Measurements from ENCODE around the gene NKD1. TPM values are rescaled to one million over a fixed set of nuclear protein-coding genes. Genes with fewer than 3 reads are reported as not detected.

NKD1 gene
- total and polyA plus RNA-seq, 3 experiments from 2014 or later, result 0.45 to 1.5 (median 1.2) TPM

DNA sequence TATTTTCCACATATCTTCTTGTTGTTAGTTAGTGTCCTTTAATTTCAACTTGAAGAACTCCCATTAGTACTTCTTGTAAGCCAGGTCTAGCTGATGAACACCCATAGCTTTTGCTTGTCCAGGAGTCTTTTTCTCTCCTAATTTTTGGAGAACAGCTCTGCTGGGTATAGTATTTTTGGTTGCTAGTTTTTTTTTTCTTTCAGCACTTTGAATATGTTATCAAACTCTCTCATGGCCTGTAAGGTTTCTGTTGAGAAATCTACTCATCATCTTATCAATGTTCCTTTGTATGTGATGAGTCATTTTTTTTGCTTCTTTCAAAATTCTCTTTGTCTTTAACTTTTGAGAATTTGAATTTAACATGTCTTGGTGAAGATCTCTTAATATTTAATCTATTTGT is 31.8 kb upstream of the NKD1 start:
- Histone ChIP-seq H3K4me1 (ENCODE audit: insufficient read depth, low read length) (no peaks in the 10 kb centered on the region), H3K9me3 (ENCODE audit: low read length) (no peaks in the 10 kb centered on the region), H3K36me3 (ENCODE audit: insufficient read depth, low read length) (no peaks in the 10 kb centered on the region), H3K27ac (ENCODE audit: low read depth, low read length) (no peak overlapping the region), H3K4me3 (ENCODE audit: low read length) (no peak overlapping the region), H3K27me3 (ENCODE audit: insufficient read depth, low read length, poor library complexity, severe bottlenecking) (no peaks in the 10 kb centered on the region)
- CTCF ChIA-PET, result no interaction called here
- no peak overlapping the region for H3K27ac Mint-ChIP-seq
- no peaks in the 10 kb centered on the region for H3K4me1 Mint-ChIP-seq
- H3K4me3 Mint-ChIP-seq, result no peak overlapping the region
- peaks cover 3 to 24% of the 10 kb centered on the region in 2 donors for H3K27me3 Mint-ChIP-seq
- peaks cover 15 to 20% (median 19%) of the 10 kb centered on the region in 5 donors for H3K9me3 Mint-ChIP-seq
- no peak for DNase-seq
- POLR2A ChIA-PET, result no interaction called here
- peaks cover 0 to 12% (median 4%) of the 10 kb centered on the region in 3 donors for H3K36me3 Mint-ChIP-seq

GRCh38 chr16:50516890-50517289 is 31.3 kb upstream of the NKD1 start:
- H3K4me3 Mint-ChIP-seq, result no peak overlapping the region
- Histone ChIP-seq H3K36me3 (ENCODE audit: insufficient read depth, low read length) (no peaks in the 10 kb centered on the region), H3K27ac (ENCODE audit: low read depth, low read length) (no peak overlapping the region), H3K27me3 (ENCODE audit: insufficient read depth, low read length, poor library complexity, severe bottlenecking) (no peaks in the 10 kb centered on the region), H3K9me3 (ENCODE audit: low read length) (no peaks in the 10 kb centered on the region), H3K4me1 (ENCODE audit: insufficient read depth, low read length) (no peaks in the 10 kb centered on the region), H3K4me3 (ENCODE audit: low read length) (no peak overlapping the region)
- peaks cover 0 to 12% (median 4%) of the 10 kb centered on the region in 3 donors for H3K36me3 Mint-ChIP-seq
- CTCF ChIA-PET, result no interaction called here
- POLR2A ChIA-PET, result no interaction called here
- H3K27ac Mint-ChIP-seq, result no peak overlapping the region
- H3K27me3 Mint-ChIP-seq, result peaks cover 3 to 24% of the 10 kb centered on the region in 2 donors
- peaks cover 15 to 20% (median 19%) of the 10 kb centered on the region in 5 donors for H3K9me3 Mint-ChIP-seq
- no peak for DNase-seq
- no peaks in the 10 kb centered on the region for H3K4me1 Mint-ChIP-seq

DNA sequence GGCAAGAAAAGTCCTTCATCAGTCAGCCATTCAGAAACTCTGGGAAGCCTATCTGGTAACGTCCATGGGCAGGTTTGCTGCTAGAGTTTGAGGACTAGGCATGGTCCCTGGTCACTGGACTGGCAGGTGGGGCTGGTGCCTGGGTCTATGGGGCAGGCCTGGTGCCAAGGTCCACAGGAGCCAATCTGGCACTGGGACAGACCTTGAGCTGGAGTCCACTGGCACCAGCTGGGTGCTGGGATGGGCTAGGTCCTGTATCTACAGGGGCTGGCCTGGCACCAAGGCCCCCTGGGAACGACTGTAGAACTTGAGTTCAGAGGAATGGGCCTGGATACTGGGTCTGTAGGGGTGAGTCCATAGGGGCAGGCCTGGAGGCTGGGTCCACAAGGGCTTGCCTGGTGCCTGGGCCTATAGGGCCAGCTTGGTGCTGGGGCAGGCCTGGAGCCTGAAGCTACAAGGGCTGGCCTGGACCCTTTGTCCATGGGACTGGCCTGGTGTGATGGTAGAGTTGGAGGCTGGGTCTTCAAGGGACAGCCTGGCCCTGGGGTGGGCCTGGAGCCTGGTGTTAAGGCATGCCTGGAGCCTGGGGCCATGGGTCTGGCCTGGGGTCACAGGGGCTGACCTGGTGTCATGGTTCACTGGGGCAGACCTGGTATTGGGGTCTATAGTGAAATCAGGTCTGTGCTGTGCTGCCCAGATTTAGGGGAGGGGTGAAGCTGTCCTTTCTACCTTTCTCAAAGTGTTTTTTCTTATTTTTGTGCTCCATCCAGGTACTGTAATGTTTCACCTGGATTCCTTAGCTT is 30.5 kb upstream of the NKD1 start:
- H3K36me3 ChIP-seq (ENCODE audit: insufficient read depth, low read length), result no peaks in the 10 kb centered on the region
- DNase-seq, result no peak
- Mint-ChIP-seq H3K27ac (no peak overlapping the region), H3K9me3 (peaks cover 15 to 20% (median 19%) of the 10 kb centered on the region in 5 donors), H3K4me3 (no peak overlapping the region), H3K27me3 (peaks cover 7 to 30% of the 10 kb centered on the region in 2 donors), H3K36me3 (peaks cover 0 to 12% (median 4%) of the 10 kb centered on the region in 3 donors), H3K4me1 (no peaks in the 10 kb centered on the region)
- H3K27me3 ChIP-seq (ENCODE audit: insufficient read depth, low read length, poor library complexity, severe bottlenecking), result no peaks in the 10 kb centered on the region
- H3K9me3 ChIP-seq (ENCODE audit: low read length), result no peaks in the 10 kb centered on the region
- H3K27ac ChIP-seq (ENCODE audit: low read depth, low read length), result no peak overlapping the region
- H3K4me1 ChIP-seq (ENCODE audit: insufficient read depth, low read length), result no peaks in the 10 kb centered on the region
- ChIA-PET POLR2A (no interaction called here), CTCF (no interaction called here)
- no peak overlapping the region for H3K4me3 ChIP-seq (ENCODE audit: low read length)

DNA sequence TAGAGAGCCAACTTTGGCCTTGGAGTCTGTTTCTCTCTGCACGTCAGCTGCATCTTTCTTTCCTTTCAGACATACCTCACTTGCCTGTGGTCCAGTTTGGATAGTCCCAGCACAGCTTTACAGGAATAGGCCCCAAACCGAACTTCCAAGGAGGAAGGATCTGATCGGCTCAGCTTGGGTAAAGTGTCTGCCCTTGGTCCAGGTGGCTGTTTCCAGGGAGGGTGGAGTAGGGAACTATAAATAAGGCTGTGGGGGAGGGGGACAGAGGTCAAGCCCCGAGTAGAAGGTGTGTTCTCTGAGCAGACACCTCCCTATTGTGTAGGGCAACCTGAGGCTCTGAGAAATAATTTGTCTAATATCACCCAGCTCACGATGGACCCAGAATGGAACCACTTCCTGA is 29.2 kb upstream of the NKD1 start:
- no peak overlapping the region for H3K4me3 ChIP-seq (ENCODE audit: low read length)
- Mint-ChIP-seq H3K27me3 (peaks cover 7 to 44% of the 10 kb centered on the region in 2 donors), H3K4me1 (no peaks in the 10 kb centered on the region), H3K9me3 (peaks cover 15 to 20% (median 19%) of the 10 kb centered on the region in 5 donors), H3K4me3 (no peak overlapping the region), H3K36me3 (peaks cover 0 to 12% (median 4%) of the 10 kb centered on the region in 3 donors), H3K27ac (no peak overlapping the region)
- no peak overlapping the region for H3K27ac ChIP-seq (ENCODE audit: low read depth, low read length)
- ChIA-PET POLR2A (no interaction called here), CTCF (no interaction called here)
- H3K36me3 ChIP-seq (ENCODE audit: insufficient read depth, low read length), result no peaks in the 10 kb centered on the region
- no peaks in the 10 kb centered on the region for H3K4me1 ChIP-seq (ENCODE audit: insufficient read depth, low read length)
- no peaks in the 10 kb centered on the region for H3K27me3 ChIP-seq (ENCODE audit: insufficient read depth, low read length, poor library complexity, severe bottlenecking)
- no peak for DNase-seq
- H3K9me3 ChIP-seq (ENCODE audit: low read length), result no peaks in the 10 kb centered on the region

GRCh38 chr16:50519602-50520001 is 28.6 kb upstream of the NKD1 start:
- Histone ChIP-seq H3K36me3 (ENCODE audit: insufficient read depth, low read length) (no peaks in the 10 kb centered on the region), H3K4me1 (ENCODE audit: insufficient read depth, low read length) (no peaks in the 10 kb centered on the region), H3K27ac (ENCODE audit: low read depth, low read length) (no peak overlapping the region), H3K4me3 (ENCODE audit: low read length) (no peak overlapping the region), H3K27me3 (ENCODE audit: insufficient read depth, low read length, poor library complexity, severe bottlenecking) (no peaks in the 10 kb centered on the region), H3K9me3 (ENCODE audit: low read length) (no peaks in the 10 kb centered on the region)
- peaks cover 15 to 20% (median 19%) of the 10 kb centered on the region in 5 donors for H3K9me3 Mint-ChIP-seq
- no peak overlapping the region for H3K27ac Mint-ChIP-seq
- POLR2A ChIA-PET, result no interaction called here
- CTCF ChIA-PET, result no interaction called here
- no peaks in the 10 kb centered on the region for H3K4me1 Mint-ChIP-seq
- H3K36me3 Mint-ChIP-seq, result peaks cover 0 to 12% (median 4%) of the 10 kb centered on the region in 3 donors
- peaks cover 9 to 46% of the 10 kb centered on the region in 2 donors for H3K27me3 Mint-ChIP-seq
- no peak for DNase-seq
- no peak overlapping the region for H3K4me3 Mint-ChIP-seq

DNA sequence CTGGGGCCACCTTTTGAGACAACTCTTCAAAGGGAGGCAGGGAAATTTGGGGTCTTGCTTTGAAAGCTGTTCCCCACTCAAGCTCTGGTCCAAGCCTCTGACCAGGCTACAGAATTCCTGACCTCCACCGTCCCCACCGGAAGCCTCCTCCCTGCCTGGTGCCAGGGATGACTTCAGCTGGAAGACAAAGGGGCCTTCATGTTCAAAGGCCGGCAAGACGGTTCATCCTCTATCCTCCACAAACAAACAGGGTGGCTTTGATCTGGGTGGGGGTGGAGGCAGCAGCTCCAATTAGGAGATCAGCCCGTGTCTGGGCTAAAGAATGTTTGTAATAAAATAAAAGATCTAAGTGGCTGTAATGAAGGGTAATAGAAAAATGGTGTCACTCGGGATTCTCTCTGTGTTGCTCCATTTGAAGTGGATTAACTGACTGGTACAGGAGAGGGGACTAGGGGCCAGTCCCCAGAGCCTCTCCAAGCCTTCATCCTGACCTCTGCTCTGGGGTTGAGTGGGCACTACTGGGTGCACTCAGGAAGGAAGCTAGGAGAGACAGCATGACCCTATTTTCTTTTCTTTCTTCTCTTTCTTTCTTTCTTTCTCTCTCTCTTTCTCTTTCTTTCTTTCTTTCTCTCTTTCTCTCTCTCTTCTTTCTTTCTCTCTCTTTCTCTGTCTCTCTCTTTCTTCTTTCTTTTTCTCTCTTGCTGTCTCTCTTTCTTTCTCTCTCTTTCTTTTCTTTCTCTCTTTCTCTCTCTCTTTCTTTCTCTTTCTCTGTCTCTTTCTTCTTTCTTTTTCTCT is 27.5 kb upstream of the NKD1 start:
- Mint-ChIP-seq H3K4me3 (no peak overlapping the region), H3K27ac (peak overlapping the region in 1 of 8 donors; percentile 10), H3K4me1 (no peaks in the 10 kb centered on the region), H3K9me3 (peaks cover 11 to 18% (median 16%) of the 10 kb centered on the region in 5 donors), H3K27me3 (peaks cover 13 to 49% of the 10 kb centered on the region in 2 donors), H3K36me3 (peaks cover 0 to 12% (median 4%) of the 10 kb centered on the region in 3 donors)
- CTCF ChIA-PET, result no interaction called here
- Histone ChIP-seq H3K27me3 (ENCODE audit: insufficient read depth, low read length, poor library complexity, severe bottlenecking) (no peaks in the 10 kb centered on the region), H3K9me3 (ENCODE audit: low read length) (no peaks in the 10 kb centered on the region), H3K36me3 (ENCODE audit: insufficient read depth, low read length) (no peaks in the 10 kb centered on the region), H3K4me1 (ENCODE audit: insufficient read depth, low read length) (no peaks in the 10 kb centered on the region), H3K27ac (ENCODE audit: low read depth, low read length) (no peak overlapping the region), H3K4me3 (ENCODE audit: low read length) (no peak overlapping the region)
- POLR2A ChIA-PET, result no interaction called here
- DNase-seq, result no peak

- Histone ChIP-seq H3K27me3 (ENCODE audit: insufficient read depth, low read length, poor library complexity, severe bottlenecking) (no peaks in the 10 kb centered on the region), H3K4me1 (ENCODE audit: insufficient read depth, low read length) (no peaks in the 10 kb centered on the region), H3K4me3 (ENCODE audit: low read length) (no peak overlapping the region), H3K27ac (ENCODE audit: low read depth, low read length) (no peak overlapping the region), H3K36me3 (ENCODE audit: insufficient read depth, low read length) (no peaks in the 10 kb centered on the region), H3K9me3 (ENCODE audit: low read length) (no peaks in the 10 kb centered on the region)
- Mint-ChIP-seq H3K36me3 (peaks cover 0 to 10% (median 4%) of the 10 kb centered on the region in 3 donors), H3K4me1 (no peaks in the 10 kb centered on the region), H3K27me3 (peaks cover 16 to 52% of the 10 kb centered on the region in 2 donors), H3K27ac (peak overlapping the region in 1 of 8 donors; percentile 10), H3K4me3 (no peak overlapping the region), H3K9me3 (peaks cover 10 to 12% (median 11%) of the 10 kb centered on the region in 5 donors)
- DNase-seq, result no peak
- ChIA-PET POLR2A (no interaction called here), CTCF (no interaction called here)
Observed at GRCh38 chr16:50521246-50521900, 26.8 kb upstream of the NKD1 start.

DNA sequence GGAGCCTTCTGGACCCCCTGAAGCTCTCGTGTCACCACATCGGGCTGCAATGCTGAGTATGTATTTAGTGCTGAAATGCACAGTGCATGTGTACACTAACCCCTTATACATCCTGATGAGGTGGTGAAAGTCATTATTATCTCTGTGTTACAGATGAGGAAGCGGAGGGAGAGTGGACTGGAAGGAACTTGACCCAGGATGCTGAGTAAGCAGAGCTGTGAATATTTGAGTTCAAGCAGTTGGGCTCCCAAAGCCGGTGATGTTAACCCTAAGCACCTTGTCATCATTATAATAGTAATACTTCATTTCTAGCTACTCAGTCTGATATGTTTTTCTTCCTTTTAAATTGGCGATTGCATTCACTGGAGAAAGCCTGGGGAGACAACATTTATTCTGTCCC is 25.9 kb upstream of the NKD1 start:
- CTCF ChIA-PET, result no interaction called here
- no peaks in the 10 kb centered on the region for H3K27me3 ChIP-seq (ENCODE audit: insufficient read depth, low read length, poor library complexity, severe bottlenecking)
- POLR2A ChIA-PET, result no interaction called here
- Mint-ChIP-seq H3K4me3 (no peak overlapping the region), H3K9me3 (peaks cover under 1 to 3% (median 2%) of the 10 kb centered on the region in 5 donors), H3K4me1 (no peaks in the 10 kb centered on the region), H3K27ac (no peak overlapping the region), H3K27me3 (peaks cover 16 to 53% of the 10 kb centered on the region in 2 donors), H3K36me3 (peaks cover 0 to 5% (median 0%) of the 10 kb centered on the region in 3 donors)
- no peak overlapping the region for H3K4me3 ChIP-seq (ENCODE audit: low read length)
- no peaks in the 10 kb centered on the region for H3K4me1 ChIP-seq (ENCODE audit: insufficient read depth, low read length)
- no peaks in the 10 kb centered on the region for H3K9me3 ChIP-seq (ENCODE audit: low read length)
- H3K27ac ChIP-seq (ENCODE audit: low read depth, low read length), result no peak overlapping the region
- H3K36me3 ChIP-seq (ENCODE audit: insufficient read depth, low read length), result no peaks in the 10 kb centered on the region
- no peak for DNase-seq

All from CD8-positive, alpha-beta memory T cell (primary cell).